DOHH2 (cell line): ENCODE data around the gene ENTPD1.

Source experiments
- H3F3A ChIP-seq: fragments of 200-600 bp; sonication (generic), shearing (Covaris generic); 2 replicates; pipeline ENCODE4 v1.6.0; 2016; ENCODE audit warnings: antibody characterized with exemption, mild to moderate bottlenecking; ENCODE audit not compliant: control insufficient read depth, insufficient read depth
- H3K27ac ChIP-seq: fragments of 200-600 bp; sonication (generic); 2 replicates; pipeline ENCODE4 v1.5.1; 2014; ENCODE audit warnings: low read depth, mild to moderate bottlenecking, low read length, moderate library complexity
- H3K27me3 ChIP-seq: fragments of 200-600 bp; sonication (generic); 2 replicates; pipeline ENCODE4 v1.6.1; 2014; ENCODE audit warnings: mild to moderate bottlenecking, low read length, mixed read lengths; ENCODE audit not compliant: control insufficient read depth
- H3K36me3 ChIP-seq: fragments of 200-600 bp; sonication (generic); 2 replicates; pipeline ENCODE4 v1.6.1; 2014; ENCODE audit warnings: mild to moderate bottlenecking, low read length, moderate library complexity, mixed read lengths; ENCODE audit not compliant: control insufficient read depth
- H3K4me1 ChIP-seq: fragments of 200-600 bp; sonication (generic); 2 replicates; pipeline ENCODE4 v1.6.1; 2014; ENCODE audit warnings: mild to moderate bottlenecking, low read length, mixed read lengths; ENCODE audit not compliant: control insufficient read depth
- H3K4me2 ChIP-seq: fragments of 200-600 bp; sonication (generic); 2 replicates; pipeline ENCODE4 v1.6.0; 2014; ENCODE audit warnings: mild to moderate bottlenecking, low read length, moderate library complexity
- H3K4me3 ChIP-seq: fragments of 200-600 bp; sonication (generic); 2 replicates; pipeline ENCODE4 v1.5.1; 2014; ENCODE audit warnings: mild to moderate bottlenecking, low read length, mixed read lengths
- H3K79me2 ChIP-seq: fragments of 200-600 bp; sonication (generic); 2 replicates; pipeline ENCODE4 v1.6.1; 2014; ENCODE audit warnings: mild to moderate bottlenecking, low read length, mixed read lengths; ENCODE audit not compliant: control insufficient read depth
- H3K9me2 ChIP-seq: fragments of 200-600 bp; sonication (generic); replicated peaks from 2 replicates; pipeline ENCODE4 v1.6.1; 2014; ENCODE audit warnings: mild to moderate bottlenecking, low read length, mixed read lengths; ENCODE audit not compliant: control insufficient read depth
- H3K9me3 ChIP-seq: fragments of 200-600 bp; sonication (generic); 2 replicates; pipeline ENCODE4 v1.6.1; 2014; ENCODE audit warnings: antibody characterized with exemption, low read length, mixed read lengths; ENCODE audit not compliant: control insufficient read depth, insufficient read depth
- H4K20me1 ChIP-seq: fragments of 200-600 bp; sonication (generic); 2 replicates; pipeline ENCODE4 v1.6.0; 2014; ENCODE audit warnings: low read depth, mild to moderate bottlenecking, antibody characterized with exemption, low read length, moderate library complexity; ENCODE audit not compliant: control insufficient read depth, insufficient read depth
- EZH2phosphoT487 ChIP-seq: fragments of 200-600 bp; sonication (generic); IDR thresholded peaks from 2 replicates; pipeline ENCODE4 v1.6.1; 2017; ENCODE audit warnings: borderline replicate concordance, mild to moderate bottlenecking, antibody characterized with exemption, low read length, moderate library complexity, mixed read lengths
- TF ChIP-seq, protein P1 (sequence below): fragments of 200-600 bp; sonication (generic); IDR thresholded peaks from one replicate; pipeline ENCODE4 v1.5.1; 2014; ENCODE audit warnings: antibody characterized with exemption, mild to moderate bottlenecking, low read depth, low read length; ENCODE audit not compliant: poor library complexity, severe bottlenecking

ENTPD1 gene

DNA sequence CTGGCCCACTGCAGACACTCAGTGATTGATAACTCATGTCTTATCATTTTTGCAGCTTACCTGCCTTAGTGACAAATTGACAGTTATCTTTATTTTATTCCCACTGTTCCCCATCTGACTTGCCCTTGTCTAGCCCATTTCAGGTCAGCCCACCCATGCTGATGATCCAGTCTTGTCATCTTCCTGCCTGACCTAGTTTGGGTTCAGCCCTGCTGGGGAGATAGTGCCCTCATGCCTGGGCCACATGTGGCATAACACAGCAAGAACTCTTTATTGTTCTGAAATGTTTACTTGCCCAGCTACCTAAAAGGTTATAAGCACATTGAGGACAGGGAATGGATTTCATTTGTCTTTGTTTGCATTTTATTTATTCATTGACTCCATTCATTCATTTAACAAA is 75.6 kb downstream of the ENTPD1 start:
- H3K4me3 ChIP-seq, result no peak overlapping the region
- no peaks in the 10 kb centered on the region for H3K9me3 ChIP-seq
- H3K36me3 ChIP-seq, result peaks cover under 1% of the 10 kb centered on the region; the same call in 1 of the 2 replicates
- H3K79me2 ChIP-seq, result no peaks in the 10 kb centered on the region
- no peaks in the 10 kb centered on the region for H3F3A ChIP-seq
- TF ChIP-seq, protein P1, sequence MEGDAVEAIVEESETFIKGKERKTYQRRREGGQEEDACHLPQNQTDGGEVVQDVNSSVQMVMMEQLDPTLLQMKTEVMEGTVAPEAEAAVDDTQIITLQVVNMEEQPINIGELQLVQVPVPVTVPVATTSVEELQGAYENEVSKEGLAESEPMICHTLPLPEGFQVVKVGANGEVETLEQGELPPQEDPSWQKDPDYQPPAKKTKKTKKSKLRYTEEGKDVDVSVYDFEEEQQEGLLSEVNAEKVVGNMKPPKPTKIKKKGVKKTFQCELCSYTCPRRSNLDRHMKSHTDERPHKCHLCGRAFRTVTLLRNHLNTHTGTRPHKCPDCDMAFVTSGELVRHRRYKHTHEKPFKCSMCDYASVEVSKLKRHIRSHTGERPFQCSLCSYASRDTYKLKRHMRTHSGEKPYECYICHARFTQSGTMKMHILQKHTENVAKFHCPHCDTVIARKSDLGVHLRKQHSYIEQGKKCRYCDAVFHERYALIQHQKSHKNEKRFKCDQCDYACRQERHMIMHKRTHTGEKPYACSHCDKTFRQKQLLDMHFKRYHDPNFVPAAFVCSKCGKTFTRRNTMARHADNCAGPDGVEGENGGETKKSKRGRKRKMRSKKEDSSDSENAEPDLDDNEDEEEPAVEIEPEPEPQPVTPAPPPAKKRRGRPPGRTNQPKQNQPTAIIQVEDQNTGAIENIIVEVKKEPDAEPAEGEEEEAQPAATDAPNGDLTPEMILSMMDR, result no peak
- no peak for TF ChIP-seq EZH2phosphoT487
- peaks cover 36% of the 10 kb centered on the region for H3K4me1 ChIP-seq
- H3K9me2 ChIP-seq, result no peaks in the 10 kb centered on the region
- no peaks in the 10 kb centered on the region for H4K20me1 ChIP-seq
- H3K4me2 ChIP-seq, result no peak overlapping the region
- no peak overlapping the region for H3K27ac ChIP-seq
- no peaks in the 10 kb centered on the region for H3K27me3 ChIP-seq

DNA sequence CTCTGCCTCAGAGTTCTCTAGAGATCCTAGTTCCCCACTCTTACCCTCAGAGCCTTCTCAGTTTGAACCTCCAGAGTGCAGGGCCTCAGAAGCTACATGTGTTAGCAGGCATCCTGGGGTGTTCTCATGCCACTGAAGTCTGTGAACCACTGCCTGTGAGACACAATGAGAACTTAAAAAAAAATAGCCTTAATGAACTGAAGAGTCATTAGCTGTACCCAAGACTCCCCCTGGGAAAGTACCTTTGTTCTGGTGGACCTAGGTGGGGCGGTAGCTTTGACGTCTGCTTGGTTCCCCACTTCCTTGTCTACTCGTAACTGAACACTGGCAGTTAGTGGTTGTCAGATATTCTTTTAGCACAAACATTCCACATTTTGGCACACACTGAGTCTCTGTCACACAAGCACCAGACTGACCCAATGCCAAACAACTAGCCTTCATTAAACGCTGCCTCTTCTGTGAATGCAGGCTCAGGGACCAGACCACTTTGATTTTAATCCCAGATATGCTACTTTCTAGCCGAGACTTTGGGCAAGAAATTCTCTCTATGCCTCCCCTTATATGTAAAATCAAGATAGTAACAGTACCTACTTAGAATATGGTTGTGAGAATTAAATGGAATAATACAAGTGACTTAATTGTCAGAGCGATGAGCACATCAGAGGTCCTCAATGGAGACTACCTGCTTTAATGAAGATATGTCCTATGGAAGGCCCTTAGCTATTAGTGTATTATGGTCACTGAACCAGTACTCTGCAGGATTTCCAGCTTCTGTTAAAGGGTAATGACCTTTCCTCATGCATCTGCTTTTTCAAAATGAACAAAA is 76.5 kb downstream of the ENTPD1 start:
- Histone ChIP-seq H4K20me1 (no peaks in the 10 kb centered on the region), H3K4me3 (no peak overlapping the region), H3K4me1 (peaks cover 45% of the 10 kb centered on the region), H3K27ac (no peak overlapping the region), H3K36me3 (peaks cover 10% of the 10 kb centered on the region), H3K79me2 (no peaks in the 10 kb centered on the region), H3K27me3 (no peaks in the 10 kb centered on the region), H3K9me3 (no peaks in the 10 kb centered on the region), H3K4me2 (no peak overlapping the region; the same call in 1 of the 2 replicates), H3K9me2 (no peaks in the 10 kb centered on the region), H3F3A (no peaks in the 10 kb centered on the region)
- TF ChIP-seq, protein P1, result no peak
- no peak for TF ChIP-seq EZH2phosphoT487

DNA sequence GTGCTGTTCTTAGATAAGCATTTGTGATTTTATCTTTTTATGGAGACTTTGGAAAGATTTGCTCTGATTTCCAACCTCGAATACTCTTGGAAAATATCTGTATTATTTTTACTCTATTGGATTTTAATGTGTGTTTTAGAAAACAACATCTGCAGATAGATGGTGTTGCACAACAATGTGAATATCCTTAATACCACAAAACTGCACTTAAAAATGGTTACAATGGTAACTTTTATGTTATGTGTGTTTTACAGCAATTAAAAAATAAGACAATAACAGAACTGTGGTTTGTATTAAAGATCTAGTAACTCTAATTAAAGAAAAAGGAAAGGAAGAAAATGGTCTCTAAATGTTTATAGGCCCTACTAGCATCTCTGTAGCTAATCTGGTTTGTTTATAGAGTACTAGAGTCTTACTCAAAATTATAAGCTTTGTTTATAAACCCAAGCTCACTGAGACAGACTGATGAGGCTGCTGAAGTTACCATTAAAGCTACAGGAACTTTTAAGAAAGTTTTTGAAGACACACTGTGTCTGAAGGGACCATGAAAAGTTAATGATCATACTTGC is 77.2 kb downstream of the ENTPD1 start:
- H3K4me1 ChIP-seq, result peaks cover 52% of the 10 kb centered on the region
- no peak overlapping the region for H3K4me3 ChIP-seq
- H3K4me2 ChIP-seq, result no peak overlapping the region
- no peaks in the 10 kb centered on the region for H3K79me2 ChIP-seq
- no peaks in the 10 kb centered on the region for H3K9me3 ChIP-seq
- no peak for TF ChIP-seq EZH2phosphoT487
- TF ChIP-seq, protein P1, result no peak
- H4K20me1 ChIP-seq, result no peaks in the 10 kb centered on the region
- peaks cover 12% of the 10 kb centered on the region for H3K36me3 ChIP-seq
- no peaks in the 10 kb centered on the region for H3K27me3 ChIP-seq
- H3K27ac ChIP-seq, result no peak overlapping the region
- peaks cover 2% of the 10 kb centered on the region for H3F3A ChIP-seq
- H3K9me2 ChIP-seq, result no peaks in the 10 kb centered on the region
